CD14-positive monocyte (primary cell): ENCODE data around the gene PYCARD. TPM values are rescaled to one million over a fixed set of nuclear protein-coding genes. Genes with fewer than 3 reads are reported as not detected.
A peak's percentile ranks its signal among the peaks of the same experiment; 100 is the strongest.

ENCODE experiments used
- DNase-seq, 3 donors: peaks; one replicate each; pipeline ENCODE4 v3.0.0-alpha.2; 2011 to 2022
- H2AFZ ChIP-seq: 2 replicates; pipeline ENCODE4 v1.6.0; 2012; ENCODE audit warnings: mild to moderate bottlenecking, low read depth, low read length, inconsistent platforms; ENCODE audit not compliant: insufficient read depth, poor library complexity, severe bottlenecking
- H3K27ac ChIP-seq, 2 donors: 1 replicate in 1 of 2; 2 replicates in 1 of 2; pipeline ENCODE4 v1.5.1; 2012 to 2013; ENCODE audit warnings: low read length in 2 of 2, control low read depth in 1 of 2, inconsistent platforms in 1 of 2, low read depth in 1 of 2, mild to moderate bottlenecking in 1 of 2
- H3K27me3 ChIP-seq, 2 donors: one replicate each; pipeline versions ENCODE4 v1.6.0 to v1.6.1; 2011 to 2013; ENCODE audit warnings: low read length in 2 of 2; ENCODE audit not compliant: control insufficient read depth in 2 of 2, insufficient read depth in 2 of 2
- H3K36me3 ChIP-seq, 2 donors: replicated peaks in 1 of 2; 1 replicate in 1 of 2; 2 replicates in 1 of 2; pipeline versions ENCODE4 v1.5.1 to v1.6.1; 2012 to 2013; ENCODE audit warnings: low read length in 2 of 2, control low read depth in 1 of 2, inconsistent platforms in 1 of 2, mild to moderate bottlenecking in 1 of 2; ENCODE audit not compliant: insufficient read depth in 2 of 2, control insufficient read depth in 1 of 2
- H3K4me1 ChIP-seq, 2 donors: 1 replicate in 1 of 2; 2 replicates in 1 of 2; pipeline versions ENCODE4 v1.5.1 to v1.6.1; 2012 to 2013; ENCODE audit warnings: low read length in 2 of 2, control low read depth in 1 of 2, inconsistent platforms in 1 of 2, mild to moderate bottlenecking in 1 of 2, moderate library complexity in 1 of 2; ENCODE audit not compliant: insufficient read depth in 2 of 2, control insufficient read depth in 1 of 2
- H3K4me2 ChIP-seq: replicated peaks from 2 replicates; pipeline ENCODE3; 2012; ENCODE audit warnings: low read length, moderate library complexity, mild to moderate bottlenecking; ENCODE audit not compliant: poor library complexity, severe bottlenecking; ENCODE audit errors: extremely low read depth
- H3K4me3 ChIP-seq, 3 experiments: fragments of 200-600 bp in 1 of 3; sonication (generic) in 1 of 3; replicated peaks in 1 of 3; 1 replicate in 2 of 3; 2 replicates in 1 of 3; pipeline ENCODE4 v1.5.1; 2011 to 2013; ENCODE audit warnings: low read length in 3 of 3, mild to moderate bottlenecking in 3 of 3, control low read depth in 2 of 3, low read depth in 2 of 3, inconsistent platforms in 1 of 3, moderate library complexity in 1 of 3
- H3K79me2 ChIP-seq: 2 replicates; pipeline ENCODE4 v1.6.0; 2012; ENCODE audit warnings: mild to moderate bottlenecking, control low read depth, inconsistent platforms, low read length, moderate library complexity; ENCODE audit not compliant: insufficient read depth
- H3K9ac ChIP-seq: 2 replicates; pipeline ENCODE4 v1.6.0; 2017; ENCODE audit warnings: low read length, mild to moderate bottlenecking; ENCODE audit not compliant: insufficient read depth, poor library complexity, severe bottlenecking
- H3K9me3 ChIP-seq, 2 donors: replicated peaks in 1 of 2; 1 replicate in 1 of 2; 2 replicates in 1 of 2; pipeline versions ENCODE4 v1.5.1 to v1.6.1; 2012 to 2013; ENCODE audit warnings: low read length in 2 of 2, control low read depth in 1 of 2; ENCODE audit not compliant: control insufficient read depth in 1 of 2, insufficient read depth in 1 of 2
- H4K20me1 ChIP-seq: 2 replicates; pipeline ENCODE4 v1.6.0; 2012; ENCODE audit warnings: mild to moderate bottlenecking, low read length, control low read depth, moderate library complexity; ENCODE audit not compliant: insufficient read depth
- H3K27ac Mint-ChIP-seq, 7 donors: one replicate each; pipeline ENCODE4 v1.8.0; 2020; ENCODE audit warnings: mild to moderate bottlenecking in 7 of 7, mixed read lengths in 7 of 7, moderate library complexity in 6 of 7, inconsistent platforms in 2 of 7
- H3K27me3 Mint-ChIP-seq, 3 donors: one replicate each; pipeline ENCODE4 v1.8.0; 2021 to 2022; ENCODE audit warnings: low read depth in 3 of 3, mild to moderate bottlenecking in 3 of 3, mixed read lengths in 3 of 3, moderate library complexity in 3 of 3, inconsistent platforms in 1 of 3
- H3K36me3 Mint-ChIP-seq, 2 donors: one replicate each; pipeline ENCODE4 v1.8.0; 2020; ENCODE audit warnings: mixed read lengths in 2 of 2, inconsistent platforms in 1 of 2, mild to moderate bottlenecking in 1 of 2
- H3K4me1 Mint-ChIP-seq: one replicate; pipeline ENCODE4 v1.8.0; 2020; ENCODE audit warnings: mild to moderate bottlenecking, mixed read lengths
- H3K4me3 Mint-ChIP-seq, 2 donors: one replicate each; pipeline ENCODE4 v1.8.0; 2020; ENCODE audit warnings: mild to moderate bottlenecking in 2 of 2, mixed read lengths in 2 of 2, moderate library complexity in 1 of 2
- H3K9me3 Mint-ChIP-seq, 7 donors: one replicate each; pipeline ENCODE4 v1.8.0; 2020 to 2022; ENCODE audit warnings: mixed read lengths in 7 of 7, mild to moderate bottlenecking in 6 of 7, moderate library complexity in 6 of 7, inconsistent platforms in 2 of 7
- CTCF ChIP-seq: fragments of 200-600 bp; IDR thresholded peaks from one replicate; pipeline ENCODE4 v1.8.0; 2022; ENCODE audit warnings: antibody characterized with exemption, mild to moderate bottlenecking
- WGBS: methylation state at CpG from one replicate; pipeline ENCODE4 v1.1.5; 2013; ENCODE audit warnings: missing lambda C conversion rate; ENCODE audit not compliant: insufficient coverage; 5-methylcytosine and 5-hydroxymethylcytosine counted together
- intact Hi-C, 2 donors: fragments of 100-400 bp; cut with micrococcal nuclease; formaldehyde crosslinking; loops; one replicate each; pipeline versions ENCODE4 v1.15.0 to v1.15.1; 2023
- polyA plus RNA-seq, 3 donors: library from polyadenylated mRNA; depleted of rRNA in 1 of 3; unstranded in 2 of 3; stranded (reverse) in 1 of 3; fragments of 300-500 nt in 2 of 3; fragments of >200 nt in 1 of 3; fragmentation: Illumina TruSeq in 2 of 3; gene quantifications; 1 replicate in 2 of 3; 2 replicates in 1 of 3; pipeline ENCODE4 v1.2.3, GENCODE V29; 2012 to 2021
- small RNA-seq: library from RNA; depleted of rRNA; stranded (forward); fragments of <200 nt; gene quantifications from one replicate; pipeline ENCODE3, GENCODE V24; 2012; ENCODE audit warnings: low read depth; ENCODE audit not compliant: insufficient read length

Gene PYCARD
- polyA plus RNA-seq, 3 donors = 214 to 400 (median 374) TPM

DNA sequence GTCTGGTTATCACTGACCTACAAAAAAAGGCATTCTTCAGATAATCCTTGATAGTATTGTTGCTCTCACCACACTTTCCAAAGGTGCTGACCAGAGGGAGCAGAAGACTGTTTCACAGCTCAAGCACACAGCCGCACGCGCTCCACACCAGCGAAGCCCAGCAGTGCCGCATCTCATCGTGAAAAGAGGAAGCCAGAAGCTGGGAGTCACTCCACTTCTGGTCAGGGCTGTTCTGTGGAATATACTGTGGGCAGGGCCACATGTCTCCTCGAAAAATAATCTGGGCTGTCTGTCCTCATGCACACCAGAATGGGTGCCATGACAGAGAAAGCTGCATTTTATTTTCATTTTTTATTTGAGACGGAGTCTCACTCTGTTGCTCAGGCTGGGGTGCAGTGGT is 45.4 kb downstream of the PYCARD start:
- WGBS = 8% methylated on average over 7 of the region's 8 CpGs
- no peak overlapping the region for H2AFZ ChIP-seq
- H4K20me1 ChIP-seq = no peaks in the 10 kb centered on the region
- Mint-ChIP-seq H3K4me3 (peak overlapping the region in 1 of 2 donors; percentile 78), H3K27me3 (peaks cover 3 to 5% (median 4%) of the 10 kb centered on the region in 3 donors), H3K4me1 (peaks cover 11% of the 10 kb centered on the region), H3K9me3 (no peaks in the 10 kb centered on the region), H3K36me3 (no peaks in the 10 kb centered on the region), H3K27ac (peak overlapping the region in 4 of 7 donors; percentile 33 to 80 (median 53))
- no peaks in the 10 kb centered on the region for H3K36me3 ChIP-seq
- H3K79me2 ChIP-seq = no peaks in the 10 kb centered on the region
- TF ChIP-seq CTCF = no peak
- H3K27me3 ChIP-seq = no peaks in the 10 kb centered on the region
- H3K9me3 ChIP-seq = no peaks in the 10 kb centered on the region
- H3K9ac ChIP-seq = no peak overlapping the region
- H3K4me1 ChIP-seq = peaks cover 9% of the 10 kb centered on the region in 2 donors
- no peak overlapping the region for H3K4me3 ChIP-seq
- peak overlapping the region; percentile 4 for H3K4me2 ChIP-seq
- no peak overlapping the region for H3K27ac ChIP-seq
- intact Hi-C loops = loop anchor here (10.0 kb wide), 2 partner anchors 58 to 172 kb away; partner anchors contain the start of genes HSD3B7 (in 1 of the 2), PYDC1 (in 1 of the 2) and TRIM72 (in 1 of the 2)
- DNase-seq = peak; percentile 57 to 66 (median 59)

Small RNAs within 50 kb of the gene (small RNA-seq; reads per million reads assigned to genes)
- gene AC009088.4 (not detected), gene NDUFA3P6 (not detected)

Other genes starting within 250 kb of the PYCARD start
- 1 to 10 TPM in 2 of 3 donors, under 1 TPM in 1; 0.16 to 6.6 (median 1.3) TPM for gene SETD1A, start 245.0 kb downstream of the PYCARD start, polyA plus RNA-seq
- gene HSD3B7, start 217.6 kb downstream of the PYCARD start, polyA plus RNA-seq = 1 to 10 TPM in 2 of 3 donors, under 1 TPM in 1; 0.89 to 4.3 (median 2.7) TPM
- 1 to 10 TPM in 1 of 3 donors, not detected in 2; 1.7 TPM for gene STX1B, start 192.1 kb downstream of the PYCARD start, polyA plus RNA-seq
- 100 to 1,000 TPM in 1 of 3 donors, 10 to 100 TPM in 2; 18.6 to 186 (median 21.8) TPM for gene STX4, start 169.2 kb downstream of the PYCARD start, polyA plus RNA-seq
- 1 to 10 TPM; 3.8 to 4.8 (median 4.5) TPM for gene ZNF668, start 128.5 kb downstream of the PYCARD start, polyA plus RNA-seq
- gene ZNF646, start 128.3 kb downstream of the PYCARD start, polyA plus RNA-seq = 1 to 10 TPM in 2 of 3 donors, under 1 TPM in 1; 0.46 to 6.5 (median 3.0) TPM
- gene PRSS53, start 113.8 kb downstream of the PYCARD start, polyA plus RNA-seq = 1 to 10 TPM in 1 of 3 donors, under 1 TPM in 1, not detected in 1; 0.17 to 5.1 TPM
- 100 to 1,000 TPM in 1 of 3 donors, 10 to 100 TPM in 2; 59.2 to 113 (median 91.2) TPM for gene VKORC1, start 108.0 kb downstream of the PYCARD start, polyA plus RNA-seq
- gene BCKDK, start 94.4 kb downstream of the PYCARD start, polyA plus RNA-seq = 10 to 100 TPM; 76.5 to 93.5 (median 90.8) TPM
- gene KAT8, start 85.1 kb downstream of the PYCARD start, polyA plus RNA-seq = 100 to 1,000 TPM in 1 of 3 donors, 10 to 100 TPM in 2; 34.5 to 136 (median 42.0) TPM
- gene PRSS8, start 67.0 kb downstream of the PYCARD start, polyA plus RNA-seq = under 1 TPM in 1 of 3 donors, not detected in 2; 0.15 TPM
- 1 to 10 TPM; 3.1 to 4.2 (median 3.4) TPM for gene PRSS36, start 52.7 kb downstream of the PYCARD start, polyA plus RNA-seq
- gene FUS, start 22.6 kb downstream of the PYCARD start, polyA plus RNA-seq = 100 to 1,000 TPM in 1 of 3 donors, 10 to 100 TPM in 2; 54.9 to 246 (median 78.5) TPM
- gene TRIM72, start 11.4 kb upstream of the PYCARD start, polyA plus RNA-seq = under 1 TPM in 1 of 3 donors, not detected in 2; 0.04 TPM
- gene PYDC1, start 14.4 kb upstream of the PYCARD start, polyA plus RNA-seq = not detected
- 100 to 1,000 TPM in 2 of 3 donors, 10 to 100 TPM in 1; 71.9 to 330 (median 117) TPM for gene ITGAM, start 57.2 kb upstream of the PYCARD start, polyA plus RNA-seq
- gene ITGAX, start 152.4 kb upstream of the PYCARD start, polyA plus RNA-seq = 100 to 1,000 TPM in 1 of 3 donors, 10 to 100 TPM in 2; 40.7 to 710 (median 71.3) TPM
- gene ITGAD, start 190.6 kb upstream of the PYCARD start, polyA plus RNA-seq = under 1 TPM in 1 of 3 donors, not detected in 2; 0.04 TPM
- gene COX6A2, start 225.6 kb upstream of the PYCARD start, polyA plus RNA-seq = not detected
- gene ZNF843, start 240.0 kb upstream of the PYCARD start, polyA plus RNA-seq = under 1 TPM in 1 of 3 donors, not detected in 2; 0.03 TPM